Amygdala (tissue), 56 donors: ENCODE measurements around the gene ITGB8.
A peak's percentile ranks its signal among the peaks of the same experiment; 100 is the strongest.

Experiments used
- DNase-seq, 56 donors: peaks; one replicate each; lab custom pipeline; 2025; lab: John Stamatoyannopoulos, UW

ITGB8 gene

GRCh38 chr7:20331910-20332813 lies 1.5 kb downstream of the ITGB8 start:
- DNase-seq, result peak in 2 of 56 donors; percentile 42 to 51

- DNase-seq, result no peak
These were observed 7.6 kb downstream of the ITGB8 start for GRCh38 chr7:20338285-20338684.

- peak in 25 of 56 donors; percentile 5 to 85 (median 41) for DNase-seq
These were observed 10.1 kb downstream of the ITGB8 start for GRCh38 chr7:20340839-20341238.

GRCh38 chr7:20343205-20343604 lies 12.5 kb downstream of the ITGB8 start:
- no peak for DNase-seq

GRCh38 chr7:20343941-20344340 lies 13.2 kb downstream of the ITGB8 start:
- no peak for DNase-seq

GRCh38 chr7:20344396-20344795 lies 13.7 kb downstream of the ITGB8 start:
- DNase-seq, result no peak

- DNase-seq, result no peak
These were observed 15.9 kb downstream of the ITGB8 start for GRCh38 chr7:20346577-20346976.

- DNase-seq, result no peak
These were observed 17.0 kb downstream of the ITGB8 start for GRCh38 chr7:20347680-20348079.

- no peak for DNase-seq
These were observed 17.6 kb downstream of the ITGB8 start for GRCh38 chr7:20348125-20348807.

- peak in 51 of 56 donors; percentile 17 to 90 (median 65) for DNase-seq
These were observed 19.8 kb downstream of the ITGB8 start for GRCh38 chr7:20350518-20350951.

GRCh38 chr7:20350996-20351692 lies 20.4 kb downstream of the ITGB8 start:
- no peak for DNase-seq

GRCh38 chr7:20351901-20352300 lies 21.2 kb downstream of the ITGB8 start:
- no peak for DNase-seq

- DNase-seq, result no peak
These were observed 22.0 kb downstream of the ITGB8 start for GRCh38 chr7:20352573-20353306.

GRCh38 chr7:20354610-20355528 lies 24.2 kb downstream of the ITGB8 start:
- no peak for DNase-seq

- DNase-seq, result no peak
These were observed 27.4 kb downstream of the ITGB8 start for GRCh38 chr7:20358106-20358505.

- no peak for DNase-seq
These were observed 28.1 kb downstream of the ITGB8 start for GRCh38 chr7:20358762-20359282.

- DNase-seq, result no peak
These were observed 28.8 kb downstream of the ITGB8 start for GRCh38 chr7:20359341-20359963.

- DNase-seq, result no peak
These were observed 32.0 kb downstream of the ITGB8 start for GRCh38 chr7:20362574-20363253.
